Activated T-cell treated with anti-CD3 and anti-CD28 coated beads, Interleukin-2, amount 50 U/mL, for 72 hours (primary cell): ENCODE data around the gene DPP8. TPM values are rescaled to one million over a fixed set of nuclear protein-coding genes. Genes with fewer than 3 reads are reported as not detected.
A peak's percentile ranks its signal among the peaks of the same experiment; 100 is the strongest.

Experiments used
- ATAC-seq, 2 donors: fragments of 150-1000 bp; cut with Tn5 transposase; replicated peaks in 1 of 2; 2 replicates each; pipeline ENCODE4 v1.10.0; 2021; ENCODE audit warnings: moderate library complexity in 2 of 2, mild to moderate bottlenecking in 1 of 2
- DNase-seq, 2 donors: peaks; one replicate each; pipeline ENCODE4 v3.0.0; 2021 to 2022; ENCODE audit warnings: mixed read lengths in 1 of 2
- H3K27ac Mint-ChIP-seq: one replicate; pipeline ENCODE4 v1.8.0; 2022; ENCODE audit warnings: mild to moderate bottlenecking, moderate library complexity, mixed read lengths
- H3K27me3 Mint-ChIP-seq: one replicate; pipeline ENCODE4 v1.8.0; 2022; ENCODE audit warnings: low read depth, mixed read lengths
- H3K36me3 Mint-ChIP-seq, 2 donors: one replicate each; pipeline ENCODE4 v1.8.0; 2022; ENCODE audit warnings: mixed read lengths in 2 of 2, mild to moderate bottlenecking in 1 of 2; ENCODE audit not compliant: insufficient read depth in 2 of 2
- H3K4me1 Mint-ChIP-seq: one replicate; pipeline ENCODE4 v1.8.0; 2022; ENCODE audit warnings: low read depth, mixed read lengths
- H3K4me3 Mint-ChIP-seq, 2 donors: one replicate each; pipeline ENCODE4 v1.8.0; 2022; ENCODE audit warnings: mild to moderate bottlenecking in 2 of 2, mixed read lengths in 2 of 2, moderate library complexity in 2 of 2
- H3K9me3 Mint-ChIP-seq, 2 donors: one replicate each; pipeline ENCODE4 v1.8.0; 2022; ENCODE audit warnings: mixed read lengths in 2 of 2
- total RNA-seq, 2 donors: library from RNA; stranded (reverse); gene quantifications; one replicate each; pipeline ENCODE4 v1.2.3, GENCODE V29; 2022

Gene DPP8
- total RNA-seq, 2 donors from 2014 or later = 36.1 to 38.6 TPM

DNA sequence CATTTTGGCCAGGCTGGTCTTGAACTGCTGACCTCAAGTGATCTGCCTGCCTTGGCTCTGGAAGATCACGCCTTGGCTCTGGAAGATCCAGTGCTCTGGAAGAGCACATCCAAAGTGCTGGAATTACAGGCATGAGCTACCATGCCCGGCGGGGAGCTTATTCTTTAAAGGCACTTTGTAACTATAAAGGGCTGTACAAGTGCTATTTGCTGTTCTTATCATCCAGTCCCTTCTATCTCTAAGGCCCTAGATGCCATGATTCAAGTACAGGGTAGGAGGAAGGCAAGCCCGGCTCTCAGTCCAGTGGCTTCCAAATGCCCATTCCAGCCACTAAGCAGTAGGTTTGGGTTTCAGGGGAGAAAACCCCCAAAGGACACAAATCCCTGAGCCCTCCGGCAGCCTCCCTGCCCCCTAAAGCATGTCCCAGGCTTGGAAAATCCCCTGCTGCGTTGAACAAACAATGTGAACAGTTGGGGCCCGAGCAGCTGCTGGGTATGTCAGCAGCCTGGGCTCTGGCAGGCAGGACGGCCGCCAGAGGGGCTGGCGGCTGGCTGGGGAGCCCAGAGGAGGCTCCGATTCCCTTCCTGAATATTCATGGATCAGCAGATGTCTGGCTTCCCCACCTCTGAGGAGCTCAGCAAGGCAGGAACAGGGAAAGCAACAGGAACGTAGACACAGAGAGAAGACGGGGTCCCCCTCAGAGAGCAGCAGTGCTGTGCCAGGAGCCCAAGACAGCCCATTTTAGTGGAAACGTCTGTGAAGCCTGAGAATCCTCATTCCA is 102.5 kb downstream of the DPP8 start:
- ATAC-seq (no peak), DNase-seq (no peak)
- Mint-ChIP-seq H3K36me3 (no peaks in the 10 kb centered on the region), H3K4me1 (no peaks in the 10 kb centered on the region), H3K27me3 (peaks cover 41% of the 10 kb centered on the region), H3K27ac (no peak overlapping the region), H3K9me3 (no peaks in the 10 kb centered on the region), H3K4me3 (no peak overlapping the region)

DNA sequence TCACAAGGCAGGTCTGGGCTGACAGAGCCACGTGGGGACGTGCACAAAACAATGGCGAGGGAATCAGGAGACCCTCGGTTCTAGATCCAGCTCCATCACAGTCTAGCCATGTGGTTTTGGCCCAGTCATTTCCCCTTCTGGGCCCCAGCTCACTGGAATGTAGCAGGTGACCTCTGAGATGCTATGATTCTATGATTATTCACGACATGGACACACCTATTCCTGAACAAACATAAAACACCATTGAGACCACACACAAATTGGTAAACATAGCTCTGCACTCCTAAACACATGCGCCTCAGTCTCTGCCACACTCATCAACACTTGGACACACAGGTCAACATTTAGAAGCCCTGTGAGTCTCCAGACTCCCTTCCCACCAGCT is 103.7 kb downstream of the DPP8 start:
- no peak overlapping the region for H3K4me3 Mint-ChIP-seq
- ATAC-seq (no peak), DNase-seq (no peak)
- no peaks in the 10 kb centered on the region for H3K4me1 Mint-ChIP-seq
- no peak overlapping the region for H3K27ac Mint-ChIP-seq
- peaks cover 31% of the 10 kb centered on the region for H3K27me3 Mint-ChIP-seq
- H3K9me3 Mint-ChIP-seq = no peaks in the 10 kb centered on the region
- H3K36me3 Mint-ChIP-seq = no peaks in the 10 kb centered on the region

DNA sequence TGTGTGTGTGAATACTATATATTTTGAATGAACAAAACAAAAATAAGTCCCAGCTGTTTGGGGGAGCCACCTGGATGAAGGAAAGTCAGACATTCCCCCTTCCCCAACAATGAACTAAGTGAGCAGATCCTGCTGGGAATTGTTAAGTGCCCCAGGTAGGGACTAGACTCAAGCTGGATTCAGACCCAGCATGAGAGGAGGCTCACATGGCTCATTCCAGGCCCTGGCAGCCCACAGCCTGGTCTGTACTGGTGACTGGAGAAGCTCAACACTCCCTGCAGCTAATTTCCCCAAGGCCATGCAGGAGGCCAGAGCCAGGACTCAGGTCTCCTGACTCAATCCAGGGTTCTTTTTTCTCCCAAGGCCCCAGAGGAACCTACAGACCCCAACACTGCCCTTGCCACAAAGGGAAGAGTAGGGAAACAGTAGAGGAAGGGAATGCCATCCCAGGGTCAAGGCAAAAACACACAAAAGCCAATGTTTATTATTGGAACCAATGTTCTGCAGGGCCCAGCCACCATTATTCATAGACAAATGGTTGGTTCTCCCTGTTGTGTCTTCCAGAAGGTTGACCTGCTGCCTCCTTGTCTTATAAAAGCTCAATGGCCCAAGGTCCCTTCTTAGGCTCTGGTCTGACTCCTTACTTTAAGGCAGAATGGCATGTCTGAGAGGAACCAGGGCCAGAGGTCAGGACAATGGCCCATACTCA is 104.3 kb downstream of the DPP8 start:
- no peaks in the 10 kb centered on the region for H3K36me3 Mint-ChIP-seq
- H3K27ac Mint-ChIP-seq = no peak overlapping the region
- no peak for DNase-seq
- H3K4me3 Mint-ChIP-seq = no peak overlapping the region
- H3K4me1 Mint-ChIP-seq = no peaks in the 10 kb centered on the region
- no peak for ATAC-seq
- no peaks in the 10 kb centered on the region for H3K9me3 Mint-ChIP-seq
- H3K27me3 Mint-ChIP-seq = peaks cover 29% of the 10 kb centered on the region

DNA sequence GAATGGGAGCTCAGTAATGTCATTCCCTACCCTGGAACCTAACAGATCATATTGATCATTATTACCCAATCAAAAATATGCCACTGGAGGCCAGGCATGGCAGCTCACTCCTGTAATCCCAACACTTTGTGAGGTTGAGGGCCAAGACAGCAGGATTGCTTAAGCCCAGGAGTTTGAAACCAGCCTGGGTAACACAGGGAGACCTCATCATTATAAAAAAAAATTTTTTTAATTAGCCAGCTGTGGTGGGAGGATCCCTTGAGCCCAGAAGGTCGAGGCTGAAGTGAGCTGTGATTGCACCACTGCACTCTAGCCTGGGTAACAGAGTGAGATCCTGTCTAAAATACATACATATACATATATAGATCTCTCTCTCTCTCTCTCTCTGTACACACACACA is 104.9 kb downstream of the DPP8 start:
- Mint-ChIP-seq H3K4me1 (no peaks in the 10 kb centered on the region), H3K4me3 (no peak overlapping the region), H3K27me3 (peaks cover 30% of the 10 kb centered on the region), H3K27ac (no peak overlapping the region), H3K36me3 (no peaks in the 10 kb centered on the region), H3K9me3 (no peaks in the 10 kb centered on the region)
- DNase-seq (no peak), ATAC-seq (no peak)

DNA sequence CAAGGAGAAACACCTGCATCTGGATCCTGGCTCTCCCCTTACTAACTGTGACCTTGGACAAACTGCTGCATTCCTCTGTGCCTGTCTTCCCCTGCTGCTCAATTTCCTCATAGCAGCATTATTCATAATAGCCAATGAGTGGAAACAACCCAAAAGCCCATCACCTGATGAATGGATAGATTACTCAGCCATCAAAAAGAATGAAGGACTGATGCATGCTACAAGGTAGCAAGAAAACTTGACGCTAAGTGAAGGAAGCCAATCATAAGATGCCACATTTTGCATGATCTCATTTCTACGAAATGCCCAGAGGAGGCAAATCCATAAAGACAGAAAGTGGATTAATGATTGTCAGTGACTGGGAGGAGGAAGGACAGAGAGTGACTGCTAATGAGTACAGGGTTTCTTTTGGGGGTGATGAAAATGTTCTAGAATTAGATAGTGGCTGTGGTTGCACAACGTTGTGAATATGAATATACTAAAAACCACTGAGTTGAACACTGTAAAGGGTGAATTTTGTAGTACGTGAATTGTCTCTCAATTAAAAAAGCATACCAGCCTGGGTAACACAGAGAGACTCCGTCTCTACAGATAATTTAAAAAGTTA is 105.9 kb downstream of the DPP8 start:
- DNase-seq (no peak), ATAC-seq (no peak)
- Mint-ChIP-seq H3K4me3 (no peak overlapping the region), H3K27me3 (peaks cover 20% of the 10 kb centered on the region), H3K9me3 (no peaks in the 10 kb centered on the region), H3K27ac (no peak overlapping the region), H3K36me3 (no peaks in the 10 kb centered on the region), H3K4me1 (no peaks in the 10 kb centered on the region)

GRCh38 chr15:65410972-65411371 is 106.5 kb downstream of the DPP8 start:
- no peak overlapping the region for H3K4me3 Mint-ChIP-seq
- no peaks in the 10 kb centered on the region for H3K4me1 Mint-ChIP-seq
- H3K27ac Mint-ChIP-seq = no peak overlapping the region
- H3K36me3 Mint-ChIP-seq = no peaks in the 10 kb centered on the region
- ATAC-seq (no peak), DNase-seq (no peak)
- peaks cover 16% of the 10 kb centered on the region for H3K27me3 Mint-ChIP-seq
- no peaks in the 10 kb centered on the region for H3K9me3 Mint-ChIP-seq

DNA sequence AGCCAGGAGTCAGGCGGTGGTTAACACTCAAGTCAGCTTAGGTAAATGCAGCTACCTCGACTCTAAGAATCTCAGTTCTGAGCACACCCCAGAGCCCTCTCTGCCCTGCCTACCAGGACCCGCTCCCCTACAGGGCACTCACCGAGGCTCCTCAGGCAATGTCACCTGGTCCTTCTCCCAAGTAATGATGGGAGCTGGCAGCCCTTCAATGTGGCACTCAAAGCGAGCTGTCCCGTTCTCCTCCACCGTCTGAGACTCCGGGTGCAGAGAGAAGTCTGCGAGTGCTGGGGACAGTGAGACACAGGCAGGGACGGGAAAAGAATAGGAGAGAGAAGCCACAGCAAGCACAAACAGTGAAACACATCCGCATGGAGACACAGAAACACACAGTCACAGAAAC is 107.5 kb downstream of the DPP8 start:
- Mint-ChIP-seq H3K27ac (no peak overlapping the region), H3K9me3 (no peaks in the 10 kb centered on the region), H3K4me1 (no peaks in the 10 kb centered on the region), H3K4me3 (no peak overlapping the region), H3K36me3 (no peaks in the 10 kb centered on the region), H3K27me3 (peaks cover 16% of the 10 kb centered on the region)
- DNase-seq (no peak), ATAC-seq (no peak)

DNA sequence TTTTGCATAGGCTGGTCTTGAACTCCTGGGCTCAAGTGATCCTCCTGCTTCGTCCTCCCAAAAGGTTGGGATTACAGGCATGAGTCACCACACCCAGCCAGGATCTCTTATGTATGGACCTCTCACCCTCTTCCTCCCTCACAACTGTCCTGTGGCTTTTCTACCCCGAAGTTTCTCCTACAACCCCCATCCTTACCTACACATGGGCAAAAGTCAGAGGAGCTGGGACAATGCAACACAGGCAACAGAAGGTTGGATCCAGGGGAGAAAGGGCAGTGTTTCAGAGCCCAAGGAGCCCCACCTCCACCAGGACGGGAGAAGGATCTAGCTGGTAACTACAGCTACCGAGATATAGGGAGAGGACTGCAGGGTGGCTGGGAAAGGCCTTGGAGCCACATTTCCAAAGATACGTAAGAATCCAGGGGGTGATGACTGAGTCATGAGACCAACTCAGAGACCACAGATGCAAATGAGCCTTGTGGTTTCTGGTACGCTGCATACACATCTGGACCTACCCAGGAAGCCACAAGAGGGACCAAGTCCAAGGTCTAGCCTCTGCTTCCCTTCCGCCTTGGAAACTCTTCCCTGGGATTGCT is 108.4 kb downstream of the DPP8 start:
- Mint-ChIP-seq H3K9me3 (no peaks in the 10 kb centered on the region), H3K4me1 (no peaks in the 10 kb centered on the region), H3K4me3 (no peak overlapping the region), H3K27ac (no peak overlapping the region), H3K27me3 (peaks cover 16% of the 10 kb centered on the region), H3K36me3 (no peaks in the 10 kb centered on the region)
- ATAC-seq (peak in 1 of 2 donors; percentile 74), DNase-seq (no peak)

DNA sequence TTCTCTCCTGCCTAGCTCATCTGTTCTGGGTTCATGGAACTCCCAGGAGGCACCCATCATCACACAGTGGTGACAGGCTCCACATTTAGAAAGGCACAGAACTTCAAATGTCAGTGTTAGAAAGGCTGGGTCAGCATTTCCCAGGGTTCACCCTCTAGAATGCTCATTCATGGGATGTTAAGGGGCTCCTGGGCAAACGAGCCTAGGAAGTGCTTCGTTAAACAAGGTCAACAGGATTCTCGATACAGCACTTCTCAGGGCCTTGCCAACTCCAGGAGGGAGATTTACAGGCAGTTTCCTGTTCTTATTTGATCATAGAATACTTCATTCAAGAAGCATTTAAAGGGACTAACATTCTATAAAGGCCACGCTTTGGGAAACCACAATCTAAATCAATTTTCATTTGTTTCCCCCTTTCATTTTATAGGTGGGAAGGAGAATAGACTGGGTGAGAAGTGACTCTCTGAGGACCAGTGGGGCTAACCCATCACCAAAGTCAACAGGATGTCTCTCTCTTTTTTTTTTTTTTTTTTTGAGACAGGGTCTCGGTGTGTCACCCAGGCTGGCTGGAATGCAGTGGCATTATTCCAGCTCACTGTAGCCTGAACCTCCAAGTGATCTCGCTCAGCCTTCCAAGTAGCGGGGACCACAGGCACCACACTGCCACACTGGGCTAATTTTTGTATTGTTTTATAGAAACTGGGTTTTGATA is 109.0 kb downstream of the DPP8 start:
- Mint-ChIP-seq H3K36me3 (no peaks in the 10 kb centered on the region), H3K4me1 (no peaks in the 10 kb centered on the region), H3K9me3 (no peaks in the 10 kb centered on the region), H3K27ac (no peak overlapping the region), H3K27me3 (peaks cover 21% of the 10 kb centered on the region), H3K4me3 (no peak overlapping the region)
- DNase-seq (no peak), ATAC-seq (no peak)

DNA sequence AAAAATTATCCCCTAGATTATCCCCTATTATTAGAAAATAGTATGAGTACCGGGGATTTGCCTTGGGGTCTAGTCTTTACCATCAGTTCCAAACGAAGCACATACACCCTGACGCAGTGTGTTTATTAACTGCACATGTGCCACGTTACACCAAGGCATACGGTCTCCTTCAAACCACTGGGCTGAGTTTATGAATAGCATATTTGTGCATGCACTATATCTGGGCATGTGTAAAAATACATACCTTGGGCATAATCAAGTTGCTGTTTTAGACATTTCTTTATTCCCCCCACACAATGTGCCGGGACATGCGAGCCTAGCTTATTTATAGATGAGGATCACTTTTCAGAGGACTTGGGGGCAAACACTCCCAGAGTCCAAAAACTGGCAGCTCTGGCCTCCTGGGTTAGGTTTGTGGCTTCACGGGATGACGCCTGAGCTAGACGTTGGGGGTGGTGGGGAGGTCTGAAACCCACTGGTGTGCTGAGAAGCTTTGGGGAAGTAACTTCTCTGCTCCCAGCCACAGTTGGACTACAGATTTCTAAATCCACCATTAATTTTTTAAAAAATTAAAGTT is 111.0 kb downstream of the DPP8 start:
- H3K27me3 Mint-ChIP-seq = peaks cover 22% of the 10 kb centered on the region
- ATAC-seq = no peak

DNA sequence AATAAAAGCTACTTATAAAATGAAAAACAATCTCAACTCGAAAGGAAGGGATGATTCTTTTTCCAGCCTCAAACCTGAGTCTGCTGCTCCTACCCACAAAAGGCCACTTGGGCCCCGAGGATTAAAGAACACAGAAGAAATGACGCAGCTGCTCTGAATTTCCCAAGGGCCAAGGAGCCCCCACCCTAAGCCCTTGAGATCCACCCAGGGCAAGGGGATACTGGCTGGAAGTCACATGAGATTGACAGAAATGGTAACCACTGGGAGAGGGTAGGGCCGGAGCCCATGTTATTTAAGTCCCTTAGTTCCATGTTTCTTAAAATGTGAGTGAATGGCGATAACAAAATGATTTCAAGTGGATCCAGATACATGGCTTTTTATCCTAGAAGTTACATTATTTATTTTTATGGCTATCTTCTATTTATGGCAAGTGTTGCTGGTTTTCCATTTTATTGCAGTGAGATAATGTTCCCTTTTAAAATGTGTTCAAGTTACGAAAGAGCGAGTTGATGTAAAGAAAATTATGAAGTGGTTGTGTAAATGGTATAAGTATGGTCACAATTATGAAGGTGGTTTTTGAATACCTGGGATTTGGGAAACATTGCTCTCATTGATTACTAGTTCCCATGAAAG is 111.6 kb downstream of the DPP8 start:
- H3K4me1 Mint-ChIP-seq = no peaks in the 10 kb centered on the region
- H3K27me3 Mint-ChIP-seq = peaks cover 27% of the 10 kb centered on the region
- ATAC-seq = no peak
- no peak for DNase-seq
- H3K27ac Mint-ChIP-seq = no peak overlapping the region
- no peaks in the 10 kb centered on the region for H3K9me3 Mint-ChIP-seq
- no peaks in the 10 kb centered on the region for H3K36me3 Mint-ChIP-seq
- H3K4me3 Mint-ChIP-seq = no peak overlapping the region

More for the DNA sequence above, 111.0 kb downstream of the DPP8 start:
- H3K4me3 Mint-ChIP-seq = no peak overlapping the region
- H3K36me3 Mint-ChIP-seq = no peaks in the 10 kb centered on the region
- no peak overlapping the region for H3K27ac Mint-ChIP-seq
- no peaks in the 10 kb centered on the region for H3K4me1 Mint-ChIP-seq
- no peaks in the 10 kb centered on the region for H3K9me3 Mint-ChIP-seq
- no peak for DNase-seq

- DNase-seq (no peak), ATAC-seq (no peak)
- Mint-ChIP-seq H3K4me1 (no peaks in the 10 kb centered on the region), H3K27me3 (peaks cover 34% of the 10 kb centered on the region), H3K27ac (no peak overlapping the region), H3K9me3 (no peaks in the 10 kb centered on the region), H3K4me3 (no peak overlapping the region), H3K36me3 (no peaks in the 10 kb centered on the region)
These were observed 113.2 kb downstream of the DPP8 start for GRCh38 chr15:65404186-65404872.
